Peyer's patch (tissue), 4 donors: ENCODE data around the gene DPP4.

Experiments used
- CTCF ChIP-seq, 6 experiments: fragments of 450-650 bp in 4 of 6; fragments of 200-600 bp in 2 of 6; sonication (generic) in 1 of 6; IDR thresholded peaks; one replicate each; pipeline ENCODE4 v1.5.1; 2017 to 2019; ENCODE audit warnings: antibody characterized with exemption in 6 of 6, mild to moderate bottlenecking in 3 of 6, moderate library complexity in 1 of 6
- POLR2A ChIP-seq, 2 donors: fragments of 450-650 bp; IDR thresholded peaks; one replicate each; pipeline ENCODE4 v1.5.1; 2017; ENCODE audit warnings: antibody characterized with exemption in 2 of 2, mild to moderate bottlenecking in 2 of 2, moderate library complexity in 2 of 2

GRCh38 chr2:162106746-162107145 lies 32.7 kb upstream of the DPP4 start:
- TF ChIP-seq CTCF (IDR thresholded peaks at IDR 0.05) (no peak), POLR2A (IDR thresholded peaks at IDR 0.05) (no peak)
